A673 (cell line): ENCODE measurements around the gene CSTPP1. TPM values are rescaled to one million over a fixed set of nuclear protein-coding genes. Genes with fewer than 3 reads are reported as not detected.

Experiments
- BruUV-seq: library from RNA; stranded (reverse); fragments of 400-500 nt; replicated peaks from 2 replicates; lab custom pipeline; 2021; lab: Mats Ljungman, UMichigan
- CTCF ChIA-PET: fragments of 300-600 bp; sonication (Branson Sonifier 250); formaldehyde crosslinking; loops from one replicate; lab custom pipeline; 2022; ENCODE audit warnings: antibody characterized with exemption; lab: Charles Lee
- POLR2A ChIA-PET: fragments of 300-600 bp; sonication (Branson Sonifier 250); formaldehyde crosslinking; loops from one replicate; lab custom pipeline; 2022; ENCODE audit warnings: antibody characterized with exemption; ENCODE audit not compliant: low non-redundant PET; lab: Charles Lee
- DNase-seq: peaks from one replicate; pipeline ENCODE4 v3.0.0-alpha.2; 2015; ENCODE audit warnings: low spot score
- H3K27ac ChIP-seq: fragments of 200-600 bp; sonication (generic); 2 replicates; pipeline ENCODE4 v1.5.1; 2016; ENCODE audit warnings: mixed run types, low read depth, mild to moderate bottlenecking, mixed read lengths, antibody characterized with exemption, low read length; ENCODE audit not compliant: poor library complexity, severe bottlenecking
- H3K27me3 ChIP-seq: fragments of 200-600 bp; sonication (generic); replicated peaks from 2 replicates; pipeline ENCODE4 v1.6.1; 2017; ENCODE audit warnings: mixed run types, low read depth, mild to moderate bottlenecking, mixed read lengths, antibody characterized with exemption, low read length; ENCODE audit not compliant: insufficient read depth, poor library complexity
- H3K36me3 ChIP-seq: fragments of 200-600 bp; sonication (generic); 2 replicates; pipeline ENCODE4 v1.6.1; 2016; ENCODE audit warnings: mixed run types, mild to moderate bottlenecking, mixed read lengths, antibody characterized with exemption, low read length; ENCODE audit not compliant: insufficient read depth, poor library complexity, severe bottlenecking
- H3K4me1 ChIP-seq: fragments of 200-600 bp; sonication (generic); 2 replicates; pipeline ENCODE4 v1.6.1; 2017; ENCODE audit warnings: mixed run types, mild to moderate bottlenecking, mixed read lengths, antibody characterized with exemption, low read length; ENCODE audit not compliant: insufficient read depth, poor library complexity, severe bottlenecking
- H3K4me3 ChIP-seq: fragments of 200-600 bp; sonication (generic); 2 replicates; pipeline ENCODE4 v1.5.1; 2016; ENCODE audit warnings: low read depth, mixed run types, mild to moderate bottlenecking, mixed read lengths, low read length; ENCODE audit not compliant: poor library complexity, severe bottlenecking
- H3K9me3 ChIP-seq: fragments of 200-600 bp; sonication (generic); 2 replicates; pipeline ENCODE4 v1.6.1; 2016; ENCODE audit warnings: mixed run types, low read depth, mild to moderate bottlenecking, mixed read lengths, antibody characterized with exemption, low read length; ENCODE audit not compliant: poor library complexity, severe bottlenecking
- EZH2 ChIP-seq: fragments of 200-600 bp; sonication (generic); IDR thresholded peaks from 2 replicates; pipeline ENCODE4 v1.6.1; 2017; ENCODE audit warnings: borderline replicate concordance, low read depth, mild to moderate bottlenecking, mixed read lengths, antibody characterized with exemption, low read length; ENCODE audit not compliant: poor library complexity, severe bottlenecking
- intact Hi-C: fragments of 100-400 bp; cut with micrococcal nuclease; formaldehyde crosslinking; loops from one replicate; pipeline ENCODE4 v1.10.0; 2022; ENCODE audit not compliant: unreplicated experiment
- total RNA-seq: library from RNA; stranded (reverse); gene quantifications from 2 replicates; pipeline ENCODE4 v1.2.3, GENCODE V29; 2021
- TF ChIP-seq, protein P1 (sequence below): fragments of 300-800, 200-600 bp; sonication (generic); conservative IDR thresholded peaks from 2 replicates; pipeline ENCODE4 v1.5.1; 2017; ENCODE audit warnings: low read depth, mild to moderate bottlenecking, antibody characterized with exemption, low read length, moderate library complexity, mixed read lengths

Gene CSTPP1
- total RNA-seq, 1 experiment from 2014 or later = 79.3 TPM

DNA sequence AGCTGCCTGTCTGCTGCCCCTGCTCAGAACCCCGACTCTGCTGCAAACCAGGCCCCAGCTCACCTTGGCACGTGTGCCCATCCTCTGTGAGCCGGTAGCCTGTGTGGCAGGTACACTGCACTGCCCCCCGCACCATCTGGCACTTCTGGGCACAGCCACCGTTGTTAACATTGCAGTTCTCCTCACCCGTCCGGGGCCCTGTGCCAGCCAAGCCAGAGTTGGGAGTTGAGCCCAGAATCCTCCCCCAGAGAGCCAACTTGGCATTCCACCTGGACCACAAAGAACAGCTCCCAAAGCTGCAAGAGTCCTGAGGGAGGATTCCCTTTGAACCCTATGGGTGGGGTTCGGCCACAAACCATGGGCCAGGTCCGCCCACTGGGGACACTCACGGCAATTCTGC lies 40.7 kb upstream of the CSTPP1 start:
- no peak overlapping the region for H3K27ac ChIP-seq
- no TSS peak for BruUV-seq
- ChIA-PET CTCF (no interaction called here), POLR2A (no interaction called here)
- TF ChIP-seq EZH2 = no peak
- TF ChIP-seq, protein P1, sequence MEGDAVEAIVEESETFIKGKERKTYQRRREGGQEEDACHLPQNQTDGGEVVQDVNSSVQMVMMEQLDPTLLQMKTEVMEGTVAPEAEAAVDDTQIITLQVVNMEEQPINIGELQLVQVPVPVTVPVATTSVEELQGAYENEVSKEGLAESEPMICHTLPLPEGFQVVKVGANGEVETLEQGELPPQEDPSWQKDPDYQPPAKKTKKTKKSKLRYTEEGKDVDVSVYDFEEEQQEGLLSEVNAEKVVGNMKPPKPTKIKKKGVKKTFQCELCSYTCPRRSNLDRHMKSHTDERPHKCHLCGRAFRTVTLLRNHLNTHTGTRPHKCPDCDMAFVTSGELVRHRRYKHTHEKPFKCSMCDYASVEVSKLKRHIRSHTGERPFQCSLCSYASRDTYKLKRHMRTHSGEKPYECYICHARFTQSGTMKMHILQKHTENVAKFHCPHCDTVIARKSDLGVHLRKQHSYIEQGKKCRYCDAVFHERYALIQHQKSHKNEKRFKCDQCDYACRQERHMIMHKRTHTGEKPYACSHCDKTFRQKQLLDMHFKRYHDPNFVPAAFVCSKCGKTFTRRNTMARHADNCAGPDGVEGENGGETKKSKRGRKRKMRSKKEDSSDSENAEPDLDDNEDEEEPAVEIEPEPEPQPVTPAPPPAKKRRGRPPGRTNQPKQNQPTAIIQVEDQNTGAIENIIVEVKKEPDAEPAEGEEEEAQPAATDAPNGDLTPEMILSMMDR = no peak
- intact Hi-C loops = no loop called here
- no peak for DNase-seq
- H3K9me3 ChIP-seq = no peaks in the 10 kb centered on the region
- H3K4me3 ChIP-seq = no peak overlapping the region
- H3K36me3 ChIP-seq = peaks cover 19% of the 10 kb centered on the region
- no peaks in the 10 kb centered on the region for H3K4me1 ChIP-seq
- no peaks in the 10 kb centered on the region for H3K27me3 ChIP-seq

GRCh38 chr11:46896719-46897406 lies 39.7 kb upstream of the CSTPP1 start:
- intact Hi-C loops = no loop called here
- peaks cover 19% of the 10 kb centered on the region for H3K36me3 ChIP-seq

GRCh38 chr11:46898396-46899095 lies 38.0 kb upstream of the CSTPP1 start:
- no peak for DNase-seq
- ChIA-PET POLR2A (no interaction called here), CTCF (no interaction called here)
- Histone ChIP-seq H3K4me1 (no peaks in the 10 kb centered on the region), H3K9me3 (no peaks in the 10 kb centered on the region), H3K36me3 (peaks cover 6% of the 10 kb centered on the region), H3K27me3 (no peaks in the 10 kb centered on the region), H3K4me3 (no peak overlapping the region), H3K27ac (no peak overlapping the region)
- intact Hi-C loops = no loop called here
- no TSS peak for BruUV-seq
- no peak for TF ChIP-seq EZH2
- TF ChIP-seq, protein P1 = no peak

More at GRCh38 chr11:46896719-46897406, 39.7 kb upstream of the CSTPP1 start:
- Histone ChIP-seq H3K4me3 (no peak overlapping the region), H3K27me3 (no peaks in the 10 kb centered on the region), H3K9me3 (no peaks in the 10 kb centered on the region), H3K4me1 (no peaks in the 10 kb centered on the region), H3K27ac (no peak overlapping the region)
- DNase-seq = peak; percentile 96
- POLR2A ChIA-PET = no interaction called here
- CTCF ChIA-PET = interaction anchor here (0.7 kb wide), 1 partner anchor 16 kb away, joined by 3 read pairs; no protein-coding TSS in a partner anchor
- TF ChIP-seq EZH2 = no peak
- TF ChIP-seq, protein P1 = peak; percentile 74
- BruUV-seq = no TSS peak
